ENCODE data around the gene MAFF.

The MAFF gene

GRCh38 chr22:38191731-38192474 lies 9.9 kb upstream of the MAFF start:
- Histone ChIP-seq H3K4me1 (ENCODE audit: control insufficient read depth, insufficient read depth, low read length) (peaks cover 7% of the 10 kb centered on the region), H3K27me3 (ENCODE audit: control insufficient read depth in 1 of 2, insufficient read depth in 2 of 2, low read length in 2 of 2) (peaks cover 0 to 3% of the 10 kb centered on the region in 2 donors), H3K4me3 (ENCODE audit: low read length in 2 of 2) (no peak overlapping the region), H3K9me3 (ENCODE audit: control insufficient read depth in 2 of 2, low read length in 2 of 2) (no peaks in the 10 kb centered on the region), H3K27ac (ENCODE audit: low read length) (no peak overlapping the region), H3K9ac (ENCODE audit: low read length in 2 of 2) (no peak overlapping the region), H3K36me3 (ENCODE audit: control insufficient read depth in 2 of 2, insufficient read depth in 2 of 2, low read length in 2 of 2) (no peaks in the 10 kb centered on the region)

- peaks cover 4% of the 10 kb centered on the region for H3K4me1 ChIP-seq (ENCODE audit: control insufficient read depth, insufficient read depth, low read length)
- H3K27me3 ChIP-seq (ENCODE audit: control insufficient read depth in 1 of 2, insufficient read depth in 2 of 2, low read length in 2 of 2): peaks cover 0 to 3% of the 10 kb centered on the region in 2 donors
- H3K9me3 ChIP-seq (ENCODE audit: control insufficient read depth in 2 of 2, low read length in 2 of 2): no peaks in the 10 kb centered on the region
- H3K36me3 ChIP-seq (ENCODE audit: control insufficient read depth in 2 of 2, insufficient read depth in 2 of 2, low read length in 2 of 2): no peaks in the 10 kb centered on the region
- H3K27ac ChIP-seq (ENCODE audit: low read length): no peak overlapping the region
- H3K9ac ChIP-seq (ENCODE audit: low read length in 2 of 2): no peak overlapping the region
- no peak overlapping the region for H3K4me3 ChIP-seq (ENCODE audit: low read length in 2 of 2)
Observed at GRCh38 chr22:38192475-38192863, 9.3 kb upstream of the MAFF start.

GRCh38 chr22:38193580-38193979 lies 8.2 kb upstream of the MAFF start:
- Histone ChIP-seq H3K36me3 (ENCODE audit: control insufficient read depth in 2 of 2, insufficient read depth in 2 of 2, low read length in 2 of 2) (no peaks in the 10 kb centered on the region), H3K4me1 (ENCODE audit: control insufficient read depth, insufficient read depth, low read length) (peaks cover 4% of the 10 kb centered on the region), H3K4me3 (ENCODE audit: low read length in 2 of 2) (no peak overlapping the region), H3K27ac (ENCODE audit: low read length) (no peak overlapping the region), H3K9me3 (ENCODE audit: control insufficient read depth in 2 of 2, low read length in 2 of 2) (no peaks in the 10 kb centered on the region), H3K27me3 (ENCODE audit: control insufficient read depth in 1 of 2, insufficient read depth in 2 of 2, low read length in 2 of 2) (peaks cover 0 to 3% of the 10 kb centered on the region in 2 donors), H3K9ac (ENCODE audit: low read length in 2 of 2) (no peak overlapping the region)

- Histone ChIP-seq H3K4me1 (ENCODE audit: control insufficient read depth, insufficient read depth, low read length) (peaks cover 10% of the 10 kb centered on the region), H3K27ac (ENCODE audit: low read length) (no peak overlapping the region), H3K4me3 (ENCODE audit: low read length in 2 of 2) (no peak overlapping the region), H3K9me3 (ENCODE audit: control insufficient read depth in 2 of 2, low read length in 2 of 2) (no peaks in the 10 kb centered on the region), H3K27me3 (ENCODE audit: control insufficient read depth in 1 of 2, insufficient read depth in 2 of 2, low read length in 2 of 2) (peaks cover 0 to 3% of the 10 kb centered on the region in 2 donors), H3K9ac (ENCODE audit: low read length in 2 of 2) (no peak overlapping the region), H3K36me3 (ENCODE audit: control insufficient read depth in 2 of 2, insufficient read depth in 2 of 2, low read length in 2 of 2) (no peaks in the 10 kb centered on the region)
Observed at GRCh38 chr22:38196791-38197419, 4.9 kb upstream of the MAFF start.

GRCh38 chr22:38199826-38200559 lies 1.8 kb upstream of the MAFF start:
- H3K9ac ChIP-seq (ENCODE audit: low read length in 2 of 2): no peak overlapping the region
- H3K27me3 ChIP-seq (ENCODE audit: control insufficient read depth in 1 of 2, insufficient read depth in 2 of 2, low read length in 2 of 2): no peaks in the 10 kb centered on the region
- peaks cover 33% of the 10 kb centered on the region for H3K4me1 ChIP-seq (ENCODE audit: control insufficient read depth, insufficient read depth, low read length)
- no peak overlapping the region for H3K27ac ChIP-seq (ENCODE audit: low read length)
- H3K9me3 ChIP-seq (ENCODE audit: control insufficient read depth in 2 of 2, low read length in 2 of 2): no peaks in the 10 kb centered on the region
- H3K4me3 ChIP-seq (ENCODE audit: low read length in 2 of 2): no peak overlapping the region
- no peaks in the 10 kb centered on the region for H3K36me3 ChIP-seq (ENCODE audit: control insufficient read depth in 2 of 2, insufficient read depth in 2 of 2, low read length in 2 of 2)

GRCh38 chr22:38201371-38201710 lies 453 bp upstream of the MAFF start:
- Histone ChIP-seq H3K4me1 (ENCODE audit: control insufficient read depth, insufficient read depth, low read length) (peaks cover 43% of the 10 kb centered on the region), H3K4me3 (ENCODE audit: low read length in 2 of 2) (peak overlapping the region; percentile 71 to 77), H3K9ac (ENCODE audit: low read length in 2 of 2) (peak overlapping the region; percentile 62 to 87), H3K36me3 (ENCODE audit: control insufficient read depth in 2 of 2, insufficient read depth in 2 of 2, low read length in 2 of 2) (no peaks in the 10 kb centered on the region), H3K9me3 (ENCODE audit: control insufficient read depth in 2 of 2, low read length in 2 of 2) (no peaks in the 10 kb centered on the region), H3K27ac (ENCODE audit: low read length) (peak overlapping the region; percentile 92), H3K27me3 (ENCODE audit: control insufficient read depth in 1 of 2, insufficient read depth in 2 of 2, low read length in 2 of 2) (no peaks in the 10 kb centered on the region)

GRCh38 chr22:38202437-38203089 lies 769 bp downstream of the MAFF start:
- H3K9me3 ChIP-seq (ENCODE audit: control insufficient read depth in 2 of 2, low read length in 2 of 2): no peaks in the 10 kb centered on the region
- peak overlapping the region; percentile 55 to 77 for H3K4me3 ChIP-seq (ENCODE audit: low read length in 2 of 2)
- H3K4me1 ChIP-seq (ENCODE audit: control insufficient read depth, insufficient read depth, low read length): peaks cover 43% of the 10 kb centered on the region
- H3K27me3 ChIP-seq (ENCODE audit: control insufficient read depth in 1 of 2, insufficient read depth in 2 of 2, low read length in 2 of 2): no peaks in the 10 kb centered on the region
- peak overlapping the region; percentile 92 for H3K27ac ChIP-seq (ENCODE audit: low read length)
- H3K36me3 ChIP-seq (ENCODE audit: control insufficient read depth in 2 of 2, insufficient read depth in 2 of 2, low read length in 2 of 2): no peaks in the 10 kb centered on the region
- peak overlapping the region; percentile 80 to 87 for H3K9ac ChIP-seq (ENCODE audit: low read length in 2 of 2)

GRCh38 chr22:38203090-38203810 lies 1.5 kb downstream of the MAFF start:
- Histone ChIP-seq H3K4me1 (ENCODE audit: control insufficient read depth, insufficient read depth, low read length) (peaks cover 43% of the 10 kb centered on the region), H3K9ac (ENCODE audit: low read length in 2 of 2) (peak overlapping the region; percentile 80 to 87), H3K27ac (ENCODE audit: low read length) (peak overlapping the region; percentile 92), H3K36me3 (ENCODE audit: control insufficient read depth in 2 of 2, insufficient read depth in 2 of 2, low read length in 2 of 2) (no peaks in the 10 kb centered on the region), H3K9me3 (ENCODE audit: control insufficient read depth in 2 of 2, low read length in 2 of 2) (no peaks in the 10 kb centered on the region), H3K4me3 (ENCODE audit: low read length in 2 of 2) (peak overlapping the region; percentile 55 to 77), H3K27me3 (ENCODE audit: control insufficient read depth in 1 of 2, insufficient read depth in 2 of 2, low read length in 2 of 2) (no peaks in the 10 kb centered on the region)

- Histone ChIP-seq H3K9me3 (ENCODE audit: control insufficient read depth in 2 of 2, low read length in 2 of 2) (no peaks in the 10 kb centered on the region), H3K4me1 (ENCODE audit: control insufficient read depth, insufficient read depth, low read length) (peaks cover 43% of the 10 kb centered on the region), H3K27me3 (ENCODE audit: control insufficient read depth in 1 of 2, insufficient read depth in 2 of 2, low read length in 2 of 2) (no peaks in the 10 kb centered on the region), H3K36me3 (ENCODE audit: control insufficient read depth in 2 of 2, insufficient read depth in 2 of 2, low read length in 2 of 2) (no peaks in the 10 kb centered on the region), H3K9ac (ENCODE audit: low read length in 2 of 2) (peak overlapping the region in 1 of 2 donors; percentile 13), H3K27ac (ENCODE audit: low read length) (peak overlapping the region; percentile 92), H3K4me3 (ENCODE audit: low read length in 2 of 2) (peak overlapping the region in 1 of 2 donors; percentile 77)
Observed at GRCh38 chr22:38203855-38204514, 2.2 kb downstream of the MAFF start.

- Histone ChIP-seq H3K27me3 (ENCODE audit: control insufficient read depth in 1 of 2, insufficient read depth in 2 of 2, low read length in 2 of 2) (no peaks in the 10 kb centered on the region), H3K4me1 (ENCODE audit: control insufficient read depth, insufficient read depth, low read length) (peaks cover 43% of the 10 kb centered on the region), H3K4me3 (ENCODE audit: low read length in 2 of 2) (peak overlapping the region in 1 of 2 donors; percentile 47), H3K36me3 (ENCODE audit: control insufficient read depth in 2 of 2, insufficient read depth in 2 of 2, low read length in 2 of 2) (no peaks in the 10 kb centered on the region), H3K9me3 (ENCODE audit: control insufficient read depth in 2 of 2, low read length in 2 of 2) (no peaks in the 10 kb centered on the region), H3K9ac (ENCODE audit: low read length in 2 of 2) (peak overlapping the region; percentile 12 to 21), H3K27ac (ENCODE audit: low read length) (peak overlapping the region; percentile 75)
Observed at GRCh38 chr22:38204784-38205183, 3.0 kb downstream of the MAFF start.

Measured in stomach smooth muscle (tissue), 2 donors.